ENCODE results near the gene RPL5. TPM values are rescaled to one million over a fixed set of nuclear protein-coding genes. Genes with fewer than 3 reads are reported as not detected.

Gene RPL5
- total RNA-seq, 1 donor from 2014 or later, result 1,195 TPM

DNA sequence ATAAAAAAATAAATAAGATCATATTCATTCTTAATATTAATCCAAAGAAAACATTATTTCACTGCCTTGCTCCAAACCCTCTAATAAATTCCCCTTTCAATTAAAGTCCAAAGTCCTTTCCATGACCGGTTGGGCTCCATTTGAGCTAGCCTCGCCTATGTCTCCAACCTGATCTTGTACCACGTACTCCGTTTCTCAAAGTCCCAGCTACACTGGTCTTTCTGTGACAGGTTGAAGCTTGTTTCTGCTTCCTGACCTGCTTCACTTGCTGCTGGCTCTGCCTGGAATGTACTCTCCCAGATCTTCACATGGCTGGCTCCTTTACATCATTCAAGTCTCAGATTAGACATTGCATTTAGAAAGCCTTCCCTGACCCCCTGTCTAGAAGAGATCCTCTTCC, 16.4 kb downstream of the RPL5 start:
- DNase-seq (ENCODE audit: low spot score), result no peak
- peaks cover 4% of the 10 kb centered on the region for H3K4me1 Mint-ChIP-seq (ENCODE audit: low read depth)
- peaks cover 34% of the 10 kb centered on the region for H3K36me3 Mint-ChIP-seq (ENCODE audit: low read depth)
- no peak overlapping the region for H3K4me3 Mint-ChIP-seq (ENCODE audit: low read depth)
- intact Hi-C loops (cut with micrococcal nuclease), result no loop called here
- H3K27me3 Mint-ChIP-seq (ENCODE audit: low read depth), result no peaks in the 10 kb centered on the region
- no peaks in the 10 kb centered on the region for H3K9me3 Mint-ChIP-seq
- no peak overlapping the region for H3K27ac Mint-ChIP-seq

- H3K4me1 Mint-ChIP-seq (ENCODE audit: low read depth), result peaks cover 10% of the 10 kb centered on the region
- H3K36me3 Mint-ChIP-seq (ENCODE audit: low read depth), result peaks cover 31% of the 10 kb centered on the region
- intact Hi-C loops (cut with micrococcal nuclease), result no loop called here
- H3K27ac Mint-ChIP-seq, result no peak overlapping the region
- DNase-seq (ENCODE audit: low spot score), result no peak
- H3K9me3 Mint-ChIP-seq, result peaks cover 8% of the 10 kb centered on the region
- no peak overlapping the region for H3K4me3 Mint-ChIP-seq (ENCODE audit: low read depth)
- no peaks in the 10 kb centered on the region for H3K27me3 Mint-ChIP-seq (ENCODE audit: low read depth)
Observed at GRCh38 chr1:92850019-92850418, 18.2 kb downstream of the RPL5 start.

DNA sequence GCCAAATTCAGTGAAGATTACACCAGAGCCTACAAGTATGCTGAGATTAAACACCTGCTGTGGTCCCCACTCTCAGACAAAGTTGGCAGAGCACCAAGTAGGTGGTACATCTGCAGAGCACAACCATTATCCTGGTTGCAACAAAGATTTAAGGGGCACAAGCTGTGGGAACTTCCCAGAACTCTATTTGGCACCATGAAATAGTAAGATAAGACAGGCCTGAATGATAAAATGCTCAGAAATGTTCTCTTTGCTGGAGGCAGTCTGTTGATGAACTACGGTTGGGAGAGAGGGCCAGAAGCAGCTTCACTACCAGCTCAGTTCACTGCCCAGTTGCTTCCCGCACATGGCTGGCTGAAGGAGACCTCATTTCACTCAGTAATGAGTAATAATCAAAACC, 19.9 kb downstream of the RPL5 start:
- Mint-ChIP-seq H3K36me3 (ENCODE audit: low read depth) (peaks cover 27% of the 10 kb centered on the region), H3K9me3 (peaks cover 14% of the 10 kb centered on the region), H3K27ac (no peak overlapping the region), H3K4me3 (ENCODE audit: low read depth) (no peak overlapping the region), H3K27me3 (ENCODE audit: low read depth) (no peaks in the 10 kb centered on the region), H3K4me1 (ENCODE audit: low read depth) (peaks cover 10% of the 10 kb centered on the region)
- DNase-seq (ENCODE audit: low spot score), result no peak
- intact Hi-C loops (cut with micrococcal nuclease), result no loop called here

DNA sequence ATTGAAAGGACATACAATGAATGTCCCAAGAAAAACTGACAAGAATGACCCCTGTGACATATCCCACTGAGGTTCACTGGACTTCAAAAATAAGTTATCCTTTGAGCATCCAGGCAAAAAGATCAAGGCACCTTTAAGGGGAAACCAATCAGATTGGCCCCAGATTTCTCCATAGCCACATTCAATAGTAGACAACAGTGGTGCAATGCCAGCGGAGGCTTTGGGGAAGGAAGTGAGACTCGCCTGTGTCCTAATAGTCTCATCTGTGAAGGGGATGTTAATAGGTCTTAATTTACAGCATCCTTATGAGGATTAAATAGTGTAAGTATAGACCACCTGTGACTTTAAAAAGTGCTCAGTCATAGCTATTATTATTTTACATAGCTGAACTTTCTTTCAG, 21.5 kb downstream of the RPL5 start:
- peaks cover 17% of the 10 kb centered on the region for H3K4me1 Mint-ChIP-seq (ENCODE audit: low read depth)
- peaks cover 14% of the 10 kb centered on the region for H3K9me3 Mint-ChIP-seq
- intact Hi-C loops (cut with micrococcal nuclease), result no loop called here
- H3K36me3 Mint-ChIP-seq (ENCODE audit: low read depth), result peaks cover 30% of the 10 kb centered on the region
- no peak for DNase-seq (ENCODE audit: low spot score)
- H3K27me3 Mint-ChIP-seq (ENCODE audit: low read depth), result no peaks in the 10 kb centered on the region
- no peak overlapping the region for H3K4me3 Mint-ChIP-seq (ENCODE audit: low read depth)
- H3K27ac Mint-ChIP-seq, result no peak overlapping the region

- DNase-seq (ENCODE audit: low spot score), result no peak
- intact Hi-C loops (cut with micrococcal nuclease), result no loop called here
- Mint-ChIP-seq H3K4me1 (ENCODE audit: low read depth) (peaks cover 26% of the 10 kb centered on the region), H3K9me3 (peaks cover 14% of the 10 kb centered on the region), H3K27ac (no peak overlapping the region), H3K4me3 (ENCODE audit: low read depth) (no peak overlapping the region), H3K27me3 (ENCODE audit: low read depth) (no peaks in the 10 kb centered on the region), H3K36me3 (ENCODE audit: low read depth) (peaks cover 26% of the 10 kb centered on the region)
Observed at GRCh38 chr1:92854101-92854785, 22.4 kb downstream of the RPL5 start.

DNA sequence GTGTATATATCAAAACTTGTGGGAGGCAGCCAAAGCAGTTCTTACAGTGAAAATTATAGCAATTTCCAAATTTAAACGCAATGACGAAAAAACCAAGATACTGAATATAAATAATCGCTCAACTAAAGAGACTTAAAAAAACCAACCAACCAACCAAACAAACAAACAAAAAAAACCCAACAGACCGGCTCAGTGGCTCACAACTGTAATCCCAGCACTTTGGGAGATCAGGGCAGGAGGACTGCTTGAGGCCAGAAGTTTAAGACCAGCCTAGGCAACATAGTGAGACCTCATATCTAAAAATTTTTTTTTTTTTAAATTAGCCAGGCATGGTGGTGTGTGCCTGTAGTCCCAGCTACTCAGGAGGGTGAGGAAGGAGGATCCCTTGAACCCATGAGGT, 23.4 kb downstream of the RPL5 start:
- DNase-seq (ENCODE audit: low spot score), result no peak
- intact Hi-C loops (cut with micrococcal nuclease), result no loop called here
- Mint-ChIP-seq H3K36me3 (ENCODE audit: low read depth) (peaks cover 22% of the 10 kb centered on the region), H3K4me3 (ENCODE audit: low read depth) (no peak overlapping the region), H3K27ac (no peak overlapping the region), H3K27me3 (ENCODE audit: low read depth) (no peaks in the 10 kb centered on the region), H3K4me1 (ENCODE audit: low read depth) (peaks cover 32% of the 10 kb centered on the region), H3K9me3 (peaks cover 14% of the 10 kb centered on the region)

DNA sequence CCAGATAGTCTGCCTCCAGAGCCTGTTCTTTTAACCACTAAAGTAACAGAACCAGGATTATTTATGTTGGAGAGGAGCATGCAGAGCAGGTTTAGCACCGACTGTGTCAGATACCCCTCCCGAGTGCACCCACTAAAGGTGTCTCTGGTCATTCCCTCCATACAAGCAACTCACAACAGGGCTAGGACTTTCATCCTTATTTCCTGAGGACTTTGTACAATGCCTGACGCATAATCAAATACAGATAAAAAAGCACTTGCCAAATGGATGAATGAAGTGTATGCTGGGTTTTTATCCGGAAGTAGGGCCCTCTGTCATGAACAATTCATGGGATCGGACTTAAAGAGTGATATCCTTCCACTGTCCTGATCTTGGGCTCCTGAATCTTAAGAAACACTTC, 26.0 kb downstream of the RPL5 start:
- Mint-ChIP-seq H3K4me1 (ENCODE audit: low read depth) (peaks cover 28% of the 10 kb centered on the region), H3K27ac (no peak overlapping the region), H3K36me3 (ENCODE audit: low read depth) (peaks cover 21% of the 10 kb centered on the region), H3K4me3 (ENCODE audit: low read depth) (no peak overlapping the region), H3K27me3 (ENCODE audit: low read depth) (no peaks in the 10 kb centered on the region), H3K9me3 (peaks cover 14% of the 10 kb centered on the region)
- DNase-seq (ENCODE audit: low spot score), result no peak
- intact Hi-C loops (cut with micrococcal nuclease), result loop anchor here (1.0 to 2.0 kb wide), 2 partner anchors 25 to 221 kb away; partner anchors contain the start of genes MTF2 and RPL5

DNA sequence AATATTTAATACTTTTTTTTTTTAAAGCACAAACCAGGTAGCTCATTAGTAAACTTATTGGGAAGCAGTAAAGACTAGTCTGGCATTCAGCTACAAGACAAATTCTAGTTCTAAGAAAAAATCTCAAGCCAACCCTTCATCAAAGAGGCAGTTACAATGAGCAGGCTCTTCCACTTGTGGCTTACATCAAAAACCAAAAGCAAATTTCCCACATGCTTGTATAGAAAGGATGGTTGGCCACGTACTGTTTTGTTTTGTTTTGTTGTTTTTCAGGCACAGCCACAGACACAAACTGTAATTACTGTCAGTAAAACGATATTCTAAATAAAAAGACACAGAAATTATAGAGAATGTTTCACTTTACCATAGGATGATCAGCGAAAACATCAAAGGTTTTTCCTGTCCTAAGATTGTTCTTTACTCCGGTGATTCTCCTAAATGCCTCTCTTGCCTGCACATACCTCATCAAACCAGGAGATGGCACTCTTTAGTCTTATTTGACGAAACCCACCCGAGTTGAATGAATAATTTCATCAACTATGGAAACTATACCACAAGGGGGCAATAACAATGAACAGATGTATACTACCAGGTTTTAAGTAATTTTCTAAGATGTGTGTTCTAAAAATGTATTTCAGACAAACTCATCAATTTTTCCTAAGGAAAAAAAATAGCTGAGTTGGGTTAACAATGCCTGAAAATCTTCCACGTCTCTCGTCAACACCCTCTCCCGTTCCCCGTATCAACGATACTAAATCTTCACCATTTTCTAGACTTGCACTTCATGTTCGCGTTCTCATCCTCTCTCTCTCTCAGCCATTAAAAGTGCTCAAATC, 26.9 kb downstream of the RPL5 start:
- Mint-ChIP-seq H3K27ac (peak overlapping the region; percentile 61), H3K27me3 (ENCODE audit: low read depth) (no peaks in the 10 kb centered on the region), H3K9me3 (peaks cover 14% of the 10 kb centered on the region), H3K36me3 (ENCODE audit: low read depth) (peaks cover 21% of the 10 kb centered on the region), H3K4me1 (ENCODE audit: low read depth) (peaks cover 28% of the 10 kb centered on the region), H3K4me3 (ENCODE audit: low read depth) (peak overlapping the region; percentile 52)
- intact Hi-C loops (cut with micrococcal nuclease), result loop anchor here (1.0 to 2.0 kb wide), 4 partner anchors 26 to 221 kb away; partner anchors contain the start of genes MTF2 and RPL5
- DNase-seq (ENCODE audit: low spot score), result peak; percentile 45

GRCh38 chr1:92859400-92860039, 27.7 kb downstream of the RPL5 start:
- Mint-ChIP-seq H3K9me3 (peaks cover 11% of the 10 kb centered on the region), H3K36me3 (ENCODE audit: low read depth) (peaks cover 16% of the 10 kb centered on the region), H3K4me1 (ENCODE audit: low read depth) (peaks cover 25% of the 10 kb centered on the region), H3K27me3 (ENCODE audit: low read depth) (no peaks in the 10 kb centered on the region), H3K4me3 (ENCODE audit: low read depth) (peak overlapping the region; percentile 52), H3K27ac (peak overlapping the region; percentile 61)
- no peak for DNase-seq (ENCODE audit: low spot score)
- intact Hi-C loops (cut with micrococcal nuclease), result loop anchor here (1.0 to 2.0 kb wide), 3 partner anchors 27 to 135 kb away; partner anchors contain the start of gene RPL5

- Mint-ChIP-seq H3K9me3 (no peaks in the 10 kb centered on the region), H3K36me3 (ENCODE audit: low read depth) (peaks cover 6% of the 10 kb centered on the region), H3K4me1 (ENCODE audit: low read depth) (peaks cover 18% of the 10 kb centered on the region), H3K4me3 (ENCODE audit: low read depth) (no peak overlapping the region), H3K27me3 (ENCODE audit: low read depth) (no peaks in the 10 kb centered on the region), H3K27ac (no peak overlapping the region)
- intact Hi-C loops (cut with micrococcal nuclease), result no loop called here
- DNase-seq (ENCODE audit: low spot score), result no peak
Observed at GRCh38 chr1:92862605-92863004, 30.8 kb downstream of the RPL5 start.

DNA sequence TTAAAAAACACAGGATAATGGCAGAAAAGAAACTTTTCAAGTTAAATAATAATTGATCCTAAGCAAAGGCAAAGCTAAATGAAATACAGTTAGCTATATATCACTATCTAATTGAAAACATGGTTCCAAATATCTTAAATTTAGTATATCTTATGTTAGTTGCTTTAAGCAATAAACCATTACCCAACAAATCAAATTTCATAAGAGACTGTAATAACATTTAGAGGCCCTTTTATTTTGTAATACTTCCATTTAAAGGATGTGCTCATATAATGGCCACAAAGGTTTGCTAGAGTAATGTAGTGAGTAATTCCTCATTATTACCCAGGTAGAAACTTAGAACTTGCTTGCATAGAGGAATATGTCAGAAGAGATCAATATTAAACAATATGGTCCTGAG, 32.3 kb downstream of the RPL5 start:
- H3K4me3 Mint-ChIP-seq (ENCODE audit: low read depth), result no peak overlapping the region
- intact Hi-C loops (cut with micrococcal nuclease), result no loop called here
- no peak overlapping the region for H3K27ac Mint-ChIP-seq

GRCh38 chr1:92870591-92870990, 38.8 kb downstream of the RPL5 start:
- Mint-ChIP-seq H3K36me3 (ENCODE audit: low read depth) (peaks cover 36% of the 10 kb centered on the region), H3K9me3 (no peaks in the 10 kb centered on the region), H3K4me1 (ENCODE audit: low read depth) (no peaks in the 10 kb centered on the region), H3K27ac (no peak overlapping the region), H3K4me3 (ENCODE audit: low read depth) (no peak overlapping the region), H3K27me3 (ENCODE audit: low read depth) (no peaks in the 10 kb centered on the region)
- no peak for DNase-seq (ENCODE audit: low spot score)
- intact Hi-C loops (cut with micrococcal nuclease), result no loop called here

More for the DNA sequence above, 32.3 kb downstream of the RPL5 start:
- Mint-ChIP-seq H3K36me3 (ENCODE audit: low read depth) (peaks cover 6% of the 10 kb centered on the region), H3K27me3 (ENCODE audit: low read depth) (no peaks in the 10 kb centered on the region), H3K9me3 (no peaks in the 10 kb centered on the region), H3K4me1 (ENCODE audit: low read depth) (peaks cover 7% of the 10 kb centered on the region)
- DNase-seq (ENCODE audit: low spot score), result no peak

- Mint-ChIP-seq H3K27ac (no peak overlapping the region), H3K27me3 (ENCODE audit: low read depth) (no peaks in the 10 kb centered on the region), H3K4me1 (ENCODE audit: low read depth) (peaks cover 8% of the 10 kb centered on the region), H3K36me3 (ENCODE audit: low read depth) (peaks cover 30% of the 10 kb centered on the region), H3K9me3 (no peaks in the 10 kb centered on the region), H3K4me3 (ENCODE audit: low read depth) (no peak overlapping the region)
- no peak for DNase-seq (ENCODE audit: low spot score)
- intact Hi-C loops (cut with micrococcal nuclease), result no loop called here
Observed at GRCh38 chr1:92872719-92873118, 40.9 kb downstream of the RPL5 start.
